Lower lobe of right lung (tissue), 2 donors: Measurements from ENCODE around the gene BRAT1. TPM values are rescaled to one million over a fixed set of nuclear protein-coding genes. Genes with fewer than 3 reads are reported as not detected.
"Not testable (repeated sequence)": the region's sequence is repeated elsewhere in the genome, so short reads cannot be mapped to it uniquely, and the experiment has no call there.

Experiments
- ATAC-seq, 2 donors: fragments of 200-7000 bp; cut with Tn5 transposase; one replicate each; pipeline ENCODE4 v1.9.1; 2020 to 2022; ENCODE audit warnings: mild to moderate bottlenecking in 2 of 2, moderate library complexity in 2 of 2
- DNase-seq: peaks from one replicate; pipeline ENCODE4 v3.0.0-alpha.2; 2020
- H3K27ac ChIP-seq: fragments of 200-600 bp; one replicate; pipeline ENCODE4 v1.8.0; 2022
- H3K27me3 ChIP-seq: fragments of 200-600 bp; one replicate; pipeline ENCODE4 v1.8.0; 2022; ENCODE audit warnings: low read depth
- H3K36me3 ChIP-seq: fragments of 200-600 bp; one replicate; pipeline ENCODE4 v1.8.0; 2022; ENCODE audit warnings: mild to moderate bottlenecking
- H3K4me1 ChIP-seq: fragments of 200-600 bp; one replicate; pipeline ENCODE4 v1.8.0; 2022
- H3K4me3 ChIP-seq: fragments of 200-600 bp; one replicate; pipeline ENCODE4 v1.8.0; 2022; ENCODE audit warnings: mild to moderate bottlenecking
- H3K9me3 ChIP-seq: fragments of 200-600 bp; one replicate; pipeline ENCODE4 v1.8.0; 2022
- intact Hi-C: fragments of 100-400 bp; cut with DNase I; formaldehyde crosslinking; loops from one replicate; pipeline ENCODE4 v1.11.0; 2022
- total RNA-seq: library from RNA; stranded (reverse); fragmentation: NEBNext Ultra II Directional; extraction: Animal tissue kit (Norgen Biotek cat#: 25700); gene quantifications from one replicate; pipeline ENCODE4 v1.2.1, GENCODE V29; 2021
- TF ChIP-seq, protein P1 (sequence below): fragments of 200-600 bp; IDR thresholded peaks from one replicate; pipeline ENCODE4 v1.8.0; 2022; ENCODE audit warnings: antibody characterized with exemption, mild to moderate bottlenecking
- donor health status: DM: no; HTN: yes; CAD: no; lungs with severe emphysema.

Gene BRAT1
- total RNA-seq, 1 donor from 2014 or later = 24.4 TPM

DNA sequence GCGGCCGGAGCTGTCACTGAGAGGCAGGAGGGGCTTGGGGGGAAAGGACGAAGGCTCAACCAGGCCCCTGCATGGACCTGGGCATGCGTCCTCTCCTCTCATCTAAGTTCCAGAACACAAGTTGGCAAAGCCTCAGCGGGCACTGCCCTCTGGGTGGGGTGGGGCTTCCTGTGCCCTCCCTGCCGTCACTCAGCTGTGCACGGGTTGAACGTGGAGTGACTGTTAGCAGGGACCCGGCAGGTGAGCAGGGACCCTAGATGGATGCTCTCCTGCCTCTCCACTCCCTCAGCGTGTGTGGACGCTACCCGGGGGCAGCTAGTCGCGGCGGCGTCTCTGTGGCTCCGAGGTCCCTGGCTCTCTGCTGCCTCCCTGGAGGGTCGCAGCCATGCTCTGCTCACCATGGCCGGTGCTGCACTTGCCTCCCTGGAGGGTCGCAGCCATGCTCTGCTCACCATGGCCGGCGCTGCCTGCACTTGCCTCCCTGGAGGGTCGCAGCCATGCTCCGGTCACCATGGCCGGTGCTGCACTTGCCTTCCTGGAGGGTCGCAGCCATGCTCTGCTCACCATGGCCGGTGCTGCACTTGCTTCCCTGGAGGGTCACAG, 40.0 kb upstream of the BRAT1 start:
- Histone ChIP-seq H3K4me1 (no peaks in the 10 kb centered on the region), H3K9me3 (no peaks in the 10 kb centered on the region), H3K27ac (no peak overlapping the region), H3K27me3 (no peaks in the 10 kb centered on the region), H3K36me3 (peaks cover 96% of the 10 kb centered on the region), H3K4me3 (no peak overlapping the region)
- DNase-seq (no peak), ATAC-seq (no peak)
- intact Hi-C loops = no loop called here
- TF ChIP-seq, protein P1, sequence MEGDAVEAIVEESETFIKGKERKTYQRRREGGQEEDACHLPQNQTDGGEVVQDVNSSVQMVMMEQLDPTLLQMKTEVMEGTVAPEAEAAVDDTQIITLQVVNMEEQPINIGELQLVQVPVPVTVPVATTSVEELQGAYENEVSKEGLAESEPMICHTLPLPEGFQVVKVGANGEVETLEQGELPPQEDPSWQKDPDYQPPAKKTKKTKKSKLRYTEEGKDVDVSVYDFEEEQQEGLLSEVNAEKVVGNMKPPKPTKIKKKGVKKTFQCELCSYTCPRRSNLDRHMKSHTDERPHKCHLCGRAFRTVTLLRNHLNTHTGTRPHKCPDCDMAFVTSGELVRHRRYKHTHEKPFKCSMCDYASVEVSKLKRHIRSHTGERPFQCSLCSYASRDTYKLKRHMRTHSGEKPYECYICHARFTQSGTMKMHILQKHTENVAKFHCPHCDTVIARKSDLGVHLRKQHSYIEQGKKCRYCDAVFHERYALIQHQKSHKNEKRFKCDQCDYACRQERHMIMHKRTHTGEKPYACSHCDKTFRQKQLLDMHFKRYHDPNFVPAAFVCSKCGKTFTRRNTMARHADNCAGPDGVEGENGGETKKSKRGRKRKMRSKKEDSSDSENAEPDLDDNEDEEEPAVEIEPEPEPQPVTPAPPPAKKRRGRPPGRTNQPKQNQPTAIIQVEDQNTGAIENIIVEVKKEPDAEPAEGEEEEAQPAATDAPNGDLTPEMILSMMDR = no peak

DNA sequence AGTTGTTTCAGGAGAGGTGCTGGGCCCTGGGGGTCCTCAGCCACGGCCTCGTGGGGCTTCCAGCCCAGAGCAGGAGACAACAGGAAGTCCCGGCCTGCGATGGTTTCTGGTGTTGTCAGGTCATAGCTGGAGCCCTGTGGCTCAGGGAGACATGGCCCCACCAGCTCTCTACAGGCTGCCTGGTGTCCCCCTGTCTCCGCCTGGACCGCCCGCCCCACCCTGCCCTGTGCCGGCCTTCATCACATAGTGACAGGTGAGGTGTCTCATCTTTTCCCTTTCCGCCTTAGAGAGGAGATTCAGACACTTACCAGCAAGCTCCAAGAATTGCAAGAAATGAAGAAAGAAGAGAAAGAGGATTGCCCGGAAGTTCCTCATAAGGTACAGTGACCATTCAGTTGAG, 39.3 kb upstream of the BRAT1 start:
- DNase-seq (no peak), ATAC-seq (no peak)
- Histone ChIP-seq H3K4me1 (no peaks in the 10 kb centered on the region), H3K36me3 (peaks cover 96% of the 10 kb centered on the region), H3K27me3 (no peaks in the 10 kb centered on the region), H3K27ac (no peak overlapping the region), H3K9me3 (no peaks in the 10 kb centered on the region), H3K4me3 (no peak overlapping the region)
- intact Hi-C loops = no loop called here
- TF ChIP-seq, protein P1 = no peak

DNA sequence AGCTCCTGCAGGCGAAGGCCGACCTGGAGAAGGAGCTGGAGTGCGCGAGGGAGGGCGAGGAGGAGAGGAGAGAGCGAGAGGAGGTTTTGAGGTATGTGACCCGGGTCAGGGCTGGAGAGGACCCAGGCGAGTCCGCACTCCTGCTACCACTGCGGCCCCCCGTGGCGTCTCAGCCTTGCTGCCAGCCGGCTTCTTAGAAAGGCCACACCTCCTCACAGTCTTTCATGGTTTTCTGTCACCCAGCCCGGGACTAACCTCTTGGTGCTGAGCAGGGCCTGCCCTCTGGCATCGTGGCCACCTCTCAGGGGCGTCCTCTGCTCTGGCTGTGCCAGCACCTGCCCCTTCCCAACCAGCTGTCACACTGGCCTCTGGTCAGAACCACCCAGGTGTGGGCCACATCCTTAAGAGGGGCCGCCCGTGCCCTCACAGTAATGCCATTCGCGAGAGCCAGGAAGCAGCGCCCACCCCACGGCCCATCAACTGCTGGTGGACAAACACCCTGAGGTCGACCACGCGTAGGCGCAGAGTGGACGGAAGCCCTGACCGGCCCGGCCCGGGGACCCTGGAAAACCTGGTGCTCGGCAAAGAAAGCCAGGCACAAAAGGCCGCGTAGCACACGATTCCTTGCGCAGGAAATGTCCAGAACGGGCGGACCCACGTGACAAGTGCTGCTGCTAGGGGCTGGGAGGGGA, 37.9 kb upstream of the BRAT1 start:
- H3K9me3 ChIP-seq = no peaks in the 10 kb centered on the region
- H3K4me1 ChIP-seq = no peaks in the 10 kb centered on the region
- H3K27me3 ChIP-seq = no peaks in the 10 kb centered on the region
- ATAC-seq = peak in 1 of 2 donors; percentile 18
- H3K4me3 ChIP-seq = no peak overlapping the region
- TF ChIP-seq, protein P1 = no peak
- H3K36me3 ChIP-seq = peaks cover 89% of the 10 kb centered on the region
- intact Hi-C loops = no loop called here
- H3K27ac ChIP-seq = no peak overlapping the region
- no peak for DNase-seq

DNA sequence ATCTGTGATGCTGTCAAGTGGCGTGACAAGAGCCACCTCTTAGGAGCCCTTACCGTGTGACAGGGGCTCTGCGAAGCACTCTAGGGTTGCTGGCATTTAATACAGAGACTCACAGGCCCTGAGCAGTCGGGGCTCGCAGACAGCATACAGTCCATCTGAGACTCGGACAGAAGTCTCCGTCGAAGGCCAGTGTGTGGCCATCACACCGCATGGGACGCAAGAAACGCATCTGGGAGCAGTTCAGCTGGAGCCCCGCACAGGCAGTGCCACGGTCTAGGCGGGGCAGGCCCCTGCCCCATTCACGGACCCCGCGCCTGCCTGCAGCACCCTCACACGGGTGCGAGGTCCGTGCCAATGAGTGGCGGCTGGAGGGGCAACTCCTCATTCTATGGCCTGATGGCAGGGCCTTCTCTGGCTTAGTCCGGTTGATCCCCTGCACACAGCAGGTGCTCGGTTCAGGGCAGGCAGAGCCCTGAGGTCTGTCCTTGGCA, 37.1 kb upstream of the BRAT1 start:
- Histone ChIP-seq H3K27ac (no peak overlapping the region), H3K27me3 (no peaks in the 10 kb centered on the region), H3K4me3 (no peak overlapping the region), H3K36me3 (peaks cover 88% of the 10 kb centered on the region), H3K9me3 (no peaks in the 10 kb centered on the region), H3K4me1 (no peaks in the 10 kb centered on the region)
- TF ChIP-seq, protein P1 = no peak
- no peak for DNase-seq
- ATAC-seq = peak in 1 of 2 donors; percentile 5
- intact Hi-C loops = no loop called here

DNA sequence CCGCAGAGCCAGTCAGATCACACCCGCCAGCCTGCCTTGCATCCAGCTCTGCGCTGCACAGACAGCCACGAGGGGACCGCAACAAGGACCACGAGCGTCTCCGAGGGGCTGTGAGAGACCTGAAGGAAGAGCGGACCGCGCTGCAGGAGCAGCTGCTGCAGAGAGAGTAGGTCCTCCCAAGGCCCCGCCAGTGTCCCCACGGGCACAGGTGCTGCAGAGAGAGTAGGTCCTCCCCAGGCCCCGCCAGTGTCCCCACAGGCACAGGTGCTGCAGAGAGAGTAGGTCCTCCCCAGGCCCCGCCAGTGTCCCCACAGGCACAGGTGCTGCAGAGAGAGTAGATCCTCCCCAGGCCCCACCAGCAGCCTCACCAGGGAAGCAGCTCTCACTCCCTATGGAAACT, 34.6 kb upstream of the BRAT1 start:
- H3K4me3 ChIP-seq, H3K27ac ChIP-seq, ATAC-seq, intact Hi-C loops, H3K4me1 ChIP-seq, DNase-seq, H3K9me3 ChIP-seq, H3K27me3 ChIP-seq: not testable (repeated sequence)
- peaks cover 82% of the 10 kb centered on the region for H3K36me3 ChIP-seq

DNA sequence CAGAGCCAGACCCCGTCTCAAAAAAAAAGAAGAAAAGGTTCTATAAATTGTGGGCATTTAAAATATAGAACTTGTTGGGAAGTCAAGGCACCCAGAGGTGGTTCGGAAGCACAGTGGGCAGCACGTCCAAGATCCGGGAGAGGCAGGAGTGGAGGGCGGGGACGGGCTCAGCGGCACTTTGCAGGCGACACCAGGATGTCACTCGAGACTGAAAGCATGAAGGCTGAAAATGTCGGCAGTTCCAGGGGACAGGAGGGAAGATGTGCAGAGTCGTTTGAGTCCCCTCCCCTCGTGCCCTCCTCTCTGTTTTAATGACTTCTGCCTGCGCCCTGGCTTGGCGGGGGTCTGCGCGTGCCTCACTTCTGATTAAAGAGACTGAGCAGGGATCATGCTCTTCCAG, 34.0 kb upstream of the BRAT1 start:
- TF ChIP-seq, protein P1 = no peak
- Histone ChIP-seq H3K4me3 (no peak overlapping the region), H3K27me3 (no peaks in the 10 kb centered on the region), H3K9me3 (no peaks in the 10 kb centered on the region), H3K36me3 (peaks cover 82% of the 10 kb centered on the region), H3K4me1 (no peaks in the 10 kb centered on the region), H3K27ac (no peak overlapping the region)
- no peak for DNase-seq
- no peak for ATAC-seq
- intact Hi-C loops = no loop called here
